Tibial nerve (tissue), 4 donors: Measurements from ENCODE around the gene MAP7D3.

Experiments
- EP300 ChIP-seq, 2 donors: sonication (generic); formaldehyde crosslinking; IDR thresholded peaks; one replicate each; pipeline ENCODE4 v1.6.1; 2017; ENCODE audit warnings: antibody characterized with exemption in 2 of 2, mild to moderate bottlenecking in 1 of 2
- POLR2A ChIP-seq, 2 donors: fragments of 450-650 bp; IDR thresholded peaks; one replicate each; pipeline ENCODE4 v1.6.1; 2017; ENCODE audit warnings: antibody characterized with exemption in 2 of 2, mild to moderate bottlenecking in 2 of 2, moderate library complexity in 2 of 2
- TF ChIP-seq, protein P1 (sequence below), 5 experiments: fragments of 200-600 bp in 3 of 5; fragments of 450-650 bp in 2 of 5; sonication (generic) in 3 of 5; IDR thresholded peaks; one replicate each; pipeline ENCODE4 v1.5.1; 2016 to 2019; ENCODE audit warnings: antibody characterized with exemption in 5 of 5, mild to moderate bottlenecking in 3 of 5, moderate library complexity in 2 of 5

GRCh38 chrX:136237074-136237473, 14.1 kb downstream of the MAP7D3 start:
- TF ChIP-seq, protein P1, sequence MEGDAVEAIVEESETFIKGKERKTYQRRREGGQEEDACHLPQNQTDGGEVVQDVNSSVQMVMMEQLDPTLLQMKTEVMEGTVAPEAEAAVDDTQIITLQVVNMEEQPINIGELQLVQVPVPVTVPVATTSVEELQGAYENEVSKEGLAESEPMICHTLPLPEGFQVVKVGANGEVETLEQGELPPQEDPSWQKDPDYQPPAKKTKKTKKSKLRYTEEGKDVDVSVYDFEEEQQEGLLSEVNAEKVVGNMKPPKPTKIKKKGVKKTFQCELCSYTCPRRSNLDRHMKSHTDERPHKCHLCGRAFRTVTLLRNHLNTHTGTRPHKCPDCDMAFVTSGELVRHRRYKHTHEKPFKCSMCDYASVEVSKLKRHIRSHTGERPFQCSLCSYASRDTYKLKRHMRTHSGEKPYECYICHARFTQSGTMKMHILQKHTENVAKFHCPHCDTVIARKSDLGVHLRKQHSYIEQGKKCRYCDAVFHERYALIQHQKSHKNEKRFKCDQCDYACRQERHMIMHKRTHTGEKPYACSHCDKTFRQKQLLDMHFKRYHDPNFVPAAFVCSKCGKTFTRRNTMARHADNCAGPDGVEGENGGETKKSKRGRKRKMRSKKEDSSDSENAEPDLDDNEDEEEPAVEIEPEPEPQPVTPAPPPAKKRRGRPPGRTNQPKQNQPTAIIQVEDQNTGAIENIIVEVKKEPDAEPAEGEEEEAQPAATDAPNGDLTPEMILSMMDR (IDR thresholded peaks at IDR 0.05): no peak
- TF ChIP-seq POLR2A (IDR thresholded peaks at IDR 0.05): no peak
- TF ChIP-seq EP300 (IDR thresholded peaks at IDR 0.05): no peak
